H1 (cell line): Measurements from ENCODE around the gene FKRP. TPM values are rescaled to one million over a fixed set of nuclear protein-coding genes. Genes with fewer than 3 reads are reported as not detected.

Experiments used
- EZH2 ChIP-seq: fragments of 200-600 bp; sonication (generic); IDR thresholded peaks from 2 replicates; pipeline ENCODE4 v1.7.1; 2012; ENCODE audit warnings: low read depth, mild to moderate bottlenecking, moderate library complexity, low read length, inconsistent platforms; ENCODE audit not compliant: severe bottlenecking
- GTF2F1 ChIP-seq: IDR thresholded peaks from 2 replicates; pipeline ENCODE4 v1.6.1; 2012; ENCODE audit warnings: low read depth, low read length, improper control_type of control experiment, borderline replicate concordance
- MAFK ChIP-seq: IDR thresholded peaks from 2 replicates; pipeline ENCODE4 v1.6.1; 2012; ENCODE audit warnings: low read depth, mild to moderate bottlenecking, improper control_type of control experiment, low read length
- NANOG ChIP-seq: IDR thresholded peaks from 2 replicates; pipeline ENCODE4 v1.6.1; 2011; ENCODE audit warnings: low read length, low read depth, mild to moderate bottlenecking, inconsistent platforms; ENCODE audit not compliant: insufficient read depth, poor library complexity, severe bottlenecking
- POLR2A ChIP-seq, 2 experiments: IDR thresholded peaks; 1 replicate in 1 of 2; 2 replicates in 1 of 2; pipeline ENCODE4 v1.6.1; 2011; ENCODE audit warnings: low read depth in 2 of 2, low read length in 2 of 2, mild to moderate bottlenecking in 2 of 2; ENCODE audit errors: control extremely low read depth in 1 of 2
- POU5F1 ChIP-seq: IDR thresholded peaks from 2 replicates; pipeline ENCODE4 v1.6.1; 2011; ENCODE audit warnings: low read depth, mild to moderate bottlenecking, low read length, moderate library complexity
- SP4 ChIP-seq: IDR thresholded peaks from 2 replicates; pipeline ENCODE4 v1.6.1; 2012; ENCODE audit warnings: low read length, inconsistent platforms
- SRF ChIP-seq: IDR thresholded peaks from 2 replicates; pipeline ENCODE4 v1.6.1; 2011; ENCODE audit warnings: mild to moderate bottlenecking, low read depth, low read length, moderate library complexity
- TBP ChIP-seq: IDR thresholded peaks from 2 replicates; pipeline ENCODE4 v1.6.1; 2011; ENCODE audit warnings: low read depth, low read length, improper control_type of control experiment
- ZNF274 ChIP-seq: IDR thresholded peaks from 2 replicates; pipeline ENCODE4 v1.7.0; 2012; ENCODE audit warnings: low read length, borderline replicate concordance; ENCODE audit errors: extremely low read depth
- polyA plus RNA-seq, 7 experiments: library from polyadenylated mRNA; depleted of rRNA in 3 of 7; stranded (reverse) in 5 of 7; unstranded in 2 of 7; fragments of >200 nt in 5 of 7; fragments of 200-250 nt in 2 of 7; gene quantifications; 1 replicate in 5 of 7; 2 replicates in 1 of 7; 4 replicates in 1 of 7; pipeline versions ENCODE4 v1.2.1 to v1.2.3, GENCODE V29; 2011 to 2013; ENCODE audit warnings: missing spikeins in 2 of 7, mixed read lengths in 2 of 7
- total RNA-seq: library from RNA; stranded (reverse); fragmentation: NEBNext Ultra II Directional; extraction: Animal tissue kit (Norgen Biotek cat#: 25700); gene quantifications from 2 replicates; pipeline ENCODE4 v1.2.1, GENCODE V29; 2021
- TF ChIP-seq, protein P1 (sequence below): fragments of 300-600 bp; sonication (generic); IDR thresholded peaks from 2 replicates; pipeline ENCODE4 v1.7.1; 2012; ENCODE audit warnings: low read length, moderate library complexity, mild to moderate bottlenecking, inconsistent platforms; ENCODE audit not compliant: insufficient replicate concordance
- TF ChIP-seq, protein P2 (sequence below): IDR thresholded peaks from 2 replicates; pipeline ENCODE4 v1.6.1; 2011; ENCODE audit warnings: low read depth, mild to moderate bottlenecking, low read length; ENCODE audit not compliant: insufficient read depth

FKRP gene
- total and polyA plus RNA-seq, 2 of the 8 experiments (the other 6 are each of a cell fraction or from before 2014, with no cell fraction given): 17.1 to 24.4 TPM

DNA sequence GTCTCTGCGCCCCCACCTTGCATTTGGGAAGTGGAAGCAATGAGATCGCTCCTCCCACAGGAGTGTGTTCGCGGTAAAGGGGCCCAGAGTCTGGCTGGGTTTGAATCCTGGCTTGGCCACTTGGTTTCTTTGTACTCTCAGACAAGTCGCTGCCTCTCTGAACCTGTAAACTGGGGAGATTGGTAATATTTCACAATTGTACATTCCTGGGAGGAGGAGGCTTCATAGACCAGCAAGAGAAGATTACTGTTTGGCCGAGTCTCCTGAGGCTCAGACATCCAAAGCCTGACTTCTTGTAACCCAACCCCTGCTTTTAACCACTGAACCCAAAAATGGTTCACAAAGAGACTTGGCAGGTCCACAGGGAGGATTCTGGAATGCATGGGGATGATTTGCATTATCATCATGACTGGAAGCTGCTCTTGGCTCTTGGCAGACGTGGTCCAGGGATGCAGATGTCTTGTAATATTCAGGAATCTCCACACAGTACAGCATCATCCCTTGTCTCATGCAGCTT, 14.0 kb downstream of the FKRP start (continued):
- TF ChIP-seq, protein P1, sequence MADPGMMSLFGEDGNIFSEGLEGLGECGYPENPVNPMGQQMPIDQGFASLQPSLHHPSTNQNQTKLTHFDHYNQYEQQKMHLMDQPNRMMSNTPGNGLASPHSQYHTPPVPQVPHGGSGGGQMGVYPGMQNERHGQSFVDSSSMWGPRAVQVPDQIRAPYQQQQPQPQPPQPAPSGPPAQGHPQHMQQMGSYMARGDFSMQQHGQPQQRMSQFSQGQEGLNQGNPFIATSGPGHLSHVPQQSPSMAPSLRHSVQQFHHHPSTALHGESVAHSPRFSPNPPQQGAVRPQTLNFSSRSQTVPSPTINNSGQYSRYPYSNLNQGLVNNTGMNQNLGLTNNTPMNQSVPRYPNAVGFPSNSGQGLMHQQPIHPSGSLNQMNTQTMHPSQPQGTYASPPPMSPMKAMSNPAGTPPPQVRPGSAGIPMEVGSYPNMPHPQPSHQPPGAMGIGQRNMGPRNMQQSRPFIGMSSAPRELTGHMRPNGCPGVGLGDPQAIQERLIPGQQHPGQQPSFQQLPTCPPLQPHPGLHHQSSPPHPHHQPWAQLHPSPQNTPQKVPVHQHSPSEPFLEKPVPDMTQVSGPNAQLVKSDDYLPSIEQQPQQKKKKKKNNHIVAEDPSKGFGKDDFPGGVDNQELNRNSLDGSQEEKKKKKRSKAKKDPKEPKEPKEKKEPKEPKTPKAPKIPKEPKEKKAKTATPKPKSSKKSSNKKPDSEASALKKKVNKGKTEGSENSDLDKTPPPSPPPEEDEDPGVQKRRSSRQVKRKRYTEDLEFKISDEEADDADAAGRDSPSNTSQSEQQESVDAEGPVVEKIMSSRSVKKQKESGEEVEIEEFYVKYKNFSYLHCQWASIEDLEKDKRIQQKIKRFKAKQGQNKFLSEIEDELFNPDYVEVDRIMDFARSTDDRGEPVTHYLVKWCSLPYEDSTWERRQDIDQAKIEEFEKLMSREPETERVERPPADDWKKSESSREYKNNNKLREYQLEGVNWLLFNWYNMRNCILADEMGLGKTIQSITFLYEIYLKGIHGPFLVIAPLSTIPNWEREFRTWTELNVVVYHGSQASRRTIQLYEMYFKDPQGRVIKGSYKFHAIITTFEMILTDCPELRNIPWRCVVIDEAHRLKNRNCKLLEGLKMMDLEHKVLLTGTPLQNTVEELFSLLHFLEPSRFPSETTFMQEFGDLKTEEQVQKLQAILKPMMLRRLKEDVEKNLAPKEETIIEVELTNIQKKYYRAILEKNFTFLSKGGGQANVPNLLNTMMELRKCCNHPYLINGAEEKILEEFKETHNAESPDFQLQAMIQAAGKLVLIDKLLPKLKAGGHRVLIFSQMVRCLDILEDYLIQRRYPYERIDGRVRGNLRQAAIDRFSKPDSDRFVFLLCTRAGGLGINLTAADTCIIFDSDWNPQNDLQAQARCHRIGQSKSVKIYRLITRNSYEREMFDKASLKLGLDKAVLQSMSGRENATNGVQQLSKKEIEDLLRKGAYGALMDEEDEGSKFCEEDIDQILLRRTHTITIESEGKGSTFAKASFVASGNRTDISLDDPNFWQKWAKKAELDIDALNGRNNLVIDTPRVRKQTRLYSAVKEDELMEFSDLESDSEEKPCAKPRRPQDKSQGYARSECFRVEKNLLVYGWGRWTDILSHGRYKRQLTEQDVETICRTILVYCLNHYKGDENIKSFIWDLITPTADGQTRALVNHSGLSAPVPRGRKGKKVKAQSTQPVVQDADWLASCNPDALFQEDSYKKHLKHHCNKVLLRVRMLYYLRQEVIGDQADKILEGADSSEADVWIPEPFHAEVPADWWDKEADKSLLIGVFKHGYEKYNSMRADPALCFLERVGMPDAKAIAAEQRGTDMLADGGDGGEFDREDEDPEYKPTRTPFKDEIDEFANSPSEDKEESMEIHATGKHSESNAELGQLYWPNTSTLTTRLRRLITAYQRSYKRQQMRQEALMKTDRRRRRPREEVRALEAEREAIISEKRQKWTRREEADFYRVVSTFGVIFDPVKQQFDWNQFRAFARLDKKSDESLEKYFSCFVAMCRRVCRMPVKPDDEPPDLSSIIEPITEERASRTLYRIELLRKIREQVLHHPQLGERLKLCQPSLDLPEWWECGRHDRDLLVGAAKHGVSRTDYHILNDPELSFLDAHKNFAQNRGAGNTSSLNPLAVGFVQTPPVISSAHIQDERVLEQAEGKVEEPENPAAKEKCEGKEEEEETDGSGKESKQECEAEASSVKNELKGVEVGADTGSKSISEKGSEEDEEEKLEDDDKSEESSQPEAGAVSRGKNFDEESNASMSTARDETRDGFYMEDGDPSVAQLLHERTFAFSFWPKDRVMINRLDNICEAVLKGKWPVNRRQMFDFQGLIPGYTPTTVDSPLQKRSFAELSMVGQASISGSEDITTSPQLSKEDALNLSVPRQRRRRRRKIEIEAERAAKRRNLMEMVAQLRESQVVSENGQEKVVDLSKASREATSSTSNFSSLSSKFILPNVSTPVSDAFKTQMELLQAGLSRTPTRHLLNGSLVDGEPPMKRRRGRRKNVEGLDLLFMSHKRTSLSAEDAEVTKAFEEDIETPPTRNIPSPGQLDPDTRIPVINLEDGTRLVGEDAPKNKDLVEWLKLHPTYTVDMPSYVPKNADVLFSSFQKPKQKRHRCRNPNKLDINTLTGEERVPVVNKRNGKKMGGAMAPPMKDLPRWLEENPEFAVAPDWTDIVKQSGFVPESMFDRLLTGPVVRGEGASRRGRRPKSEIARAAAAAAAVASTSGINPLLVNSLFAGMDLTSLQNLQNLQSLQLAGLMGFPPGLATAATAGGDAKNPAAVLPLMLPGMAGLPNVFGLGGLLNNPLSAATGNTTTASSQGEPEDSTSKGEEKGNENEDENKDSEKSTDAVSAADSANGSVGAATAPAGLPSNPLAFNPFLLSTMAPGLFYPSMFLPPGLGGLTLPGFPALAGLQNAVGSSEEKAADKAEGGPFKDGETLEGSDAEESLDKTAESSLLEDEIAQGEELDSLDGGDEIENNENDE: no peak
- TF ChIP-seq, protein P2, sequence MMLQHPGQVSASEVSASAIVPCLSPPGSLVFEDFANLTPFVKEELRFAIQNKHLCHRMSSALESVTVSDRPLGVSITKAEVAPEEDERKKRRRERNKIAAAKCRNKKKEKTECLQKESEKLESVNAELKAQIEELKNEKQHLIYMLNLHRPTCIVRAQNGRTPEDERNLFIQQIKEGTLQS: no peak
- TF ChIP-seq SP4 (no peak), ZNF274 (no peak), POLR2A (IDR thresholded peaks at IDR 0.05; ENCODE audit: control extremely low read depth in 1 of 2, low read depth in 2 of 2, low read length in 2 of 2) (no peak), EZH2 (no peak), NANOG (no peak), GTF2F1 (no peak), TBP (no peak), POU5F1 (no peak), SRF (no peak), MAFK (no peak)
